Hematopoietic multipotent progenitor cell (in vitro differentiated cells): ENCODE measurements around the gene ARMCX6. TPM values are rescaled to one million over a fixed set of nuclear protein-coding genes. Genes with fewer than 3 reads are reported as not detected.
"Not testable (repeated sequence)": the region's sequence is repeated elsewhere in the genome, so short reads cannot be mapped to it uniquely, and the experiment has no call there.

Experiments
- DNase-seq, 3 donors: peaks; one replicate each; pipeline ENCODE4 v3.0.0-alpha.2; 2011 to 2015; ENCODE audit warnings: low read depth in 2 of 3, low spot score in 2 of 3
- small RNA-seq: library from RNA; depleted of rRNA; stranded (forward); fragments of <200 nt; gene quantifications from one replicate; pipeline ENCODE3, GENCODE V24; 2012
- total RNA-seq: library from RNA; depleted of rRNA; stranded (reverse); fragments of >200 nt; gene quantifications from one replicate; pipeline ENCODE4 v1.2.3, GENCODE V29; 2012

ARMCX6 gene
- 19.7 TPM for total RNA-seq

DNA sequence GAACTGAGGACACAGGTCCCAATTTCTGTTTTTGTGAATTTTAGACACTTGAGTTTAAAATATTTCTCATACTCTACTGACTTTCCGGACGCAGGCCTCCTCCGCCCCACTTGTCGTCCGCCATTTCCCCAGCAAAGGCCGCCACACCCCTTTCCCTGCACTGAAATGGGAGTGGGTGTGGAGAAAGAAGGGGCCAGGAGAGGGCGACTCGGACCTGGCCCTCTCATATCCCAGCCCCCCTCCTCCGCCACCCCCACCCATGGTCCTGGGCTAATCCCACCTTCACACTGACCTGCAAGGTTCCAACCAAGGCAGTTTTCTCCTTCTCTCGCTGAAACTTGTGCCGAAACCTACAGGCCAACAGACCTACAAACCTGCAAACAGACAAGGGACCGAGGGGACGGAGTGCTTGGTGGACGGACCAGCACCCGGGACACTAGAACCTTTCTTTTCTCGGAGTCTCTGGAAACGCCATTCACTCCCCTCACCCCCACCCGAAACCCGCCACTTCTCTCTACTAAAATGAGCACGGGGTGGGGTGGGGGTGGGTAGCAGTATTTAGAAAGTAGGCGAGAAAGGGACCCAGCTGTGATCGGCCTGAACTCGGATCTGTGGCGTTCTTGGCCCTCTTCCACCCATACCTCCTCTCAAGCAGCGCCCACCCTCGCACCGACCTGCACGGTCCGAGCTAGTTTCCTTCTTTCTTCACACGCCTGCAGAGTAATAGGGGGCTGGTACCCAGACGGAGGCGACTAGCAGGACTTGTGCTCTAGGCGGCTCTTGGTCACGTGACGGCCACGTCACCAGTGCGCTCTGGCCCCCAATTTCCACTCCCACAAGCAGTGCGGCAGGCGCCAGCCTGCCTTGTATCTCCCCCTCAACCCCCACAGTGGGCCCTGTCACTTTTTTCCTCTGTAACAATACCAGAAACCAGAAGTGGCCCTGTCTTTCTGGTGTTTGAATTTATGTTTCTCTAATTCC is at the start of gene ARMCX6:
Gene ARMCX6, minus strand, starts transcription at position 790 of the 981 bp plus-strand sequence. CDS start 1,380 bp downstream, outside the sequence.
- peak; percentile 47 to 90 (median 85) for DNase-seq

DNA sequence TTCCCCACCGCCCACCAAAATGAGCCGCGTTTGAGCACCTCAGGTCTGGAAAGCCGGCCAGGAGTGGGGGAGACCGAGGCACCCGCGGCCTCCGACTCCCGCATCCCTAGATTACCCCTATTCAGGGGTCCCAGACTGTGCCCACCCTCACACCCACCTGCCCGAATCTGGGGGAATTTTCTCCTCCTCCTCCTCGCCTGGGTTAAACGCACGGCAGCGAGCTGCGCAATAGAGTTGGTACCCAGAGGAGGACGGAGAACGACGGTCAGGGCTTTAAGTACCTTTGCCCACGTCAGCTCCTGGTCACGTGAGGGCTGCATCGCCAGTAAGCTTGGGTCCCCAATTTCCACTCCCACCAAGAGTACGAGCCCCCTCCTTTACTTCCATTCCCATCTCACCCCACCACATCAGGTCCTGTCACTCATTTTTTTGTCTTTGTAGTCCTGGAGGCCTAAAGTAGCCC is 41.8 kb upstream of the ARMCX6 start, which contains the start of gene ARMCX2:
Gene ARMCX2, minus strand, starts transcription at position 250 of the 463 bp plus-strand sequence. CDS start 2,262 bp downstream, outside the sequence.
- DNase-seq, result peak in 2 of 3 donors; percentile 51 to 60

- peak in 1 of 3 donors; percentile 53 for DNase-seq
Observed at GRCh38 chrX:101658661-101659491, 41.1 kb upstream of the ARMCX6 start.

GRCh38 chrX:101657495-101657894 is 39.7 kb upstream of the ARMCX6 start:
- no peak for DNase-seq

GRCh38 chrX:101656817-101657216 is 39.0 kb upstream of the ARMCX6 start:
- no peak for DNase-seq

GRCh38 chrX:101655534-101655933 is 37.7 kb upstream of the ARMCX6 start:
- DNase-seq, result peak in 1 of 3 donors; percentile 54

- not testable (repeated sequence) for DNase-seq
Observed at GRCh38 chrX:101647716-101648115, 29.9 kb upstream of the ARMCX6 start.

- DNase-seq, result no peak
Observed at GRCh38 chrX:101642093-101642492, 24.3 kb upstream of the ARMCX6 start.

DNA sequence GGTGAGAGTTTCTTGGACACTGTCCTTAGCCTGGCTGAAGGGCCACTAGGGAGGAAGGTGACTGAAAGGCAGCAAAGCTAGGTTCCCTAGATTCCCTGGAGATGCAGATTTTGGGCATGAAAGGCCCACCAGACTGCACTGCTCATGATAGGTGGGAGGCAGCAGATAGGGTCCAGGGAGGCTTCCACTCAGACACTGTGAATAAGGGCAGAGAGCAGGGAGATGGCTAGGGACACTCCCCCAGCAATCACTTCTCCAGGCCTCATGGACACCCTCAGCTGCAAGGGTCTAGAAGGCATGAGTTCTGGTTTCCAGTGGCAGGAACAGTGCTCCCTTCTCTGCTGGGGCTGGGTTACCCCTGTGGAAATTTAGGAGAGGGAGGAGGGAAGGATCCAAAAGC is 21.8 kb upstream of the ARMCX6 start:
- no peak for DNase-seq

DNA sequence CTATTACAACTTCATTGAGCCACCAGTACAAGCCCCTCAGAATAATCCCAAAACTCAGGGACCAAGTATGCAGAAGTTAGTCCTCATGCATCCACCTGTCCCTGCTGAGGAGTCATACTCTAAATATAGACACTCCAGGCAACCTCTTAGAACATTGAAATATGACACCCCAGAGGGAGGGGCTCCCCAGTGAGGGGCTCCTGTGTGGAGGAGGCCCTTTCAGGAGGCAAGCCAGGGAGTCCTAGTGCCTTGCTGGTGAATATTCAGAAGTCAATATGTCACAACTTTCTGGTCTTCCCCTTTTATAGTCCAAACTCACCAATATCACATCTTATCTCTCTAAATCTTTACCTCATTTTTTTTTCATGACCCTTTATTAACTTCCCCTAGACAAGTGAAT is 1.6 kb upstream of the ARMCX6 start:
- peak in 2 of 3 donors; percentile 36 to 42 for DNase-seq

GRCh38 chrX:101605728-101606127 is 12.1 kb downstream of the ARMCX6 start:
- DNase-seq, result no peak

- DNase-seq, result no peak
Observed at GRCh38 chrX:101605146-101605545, 12.7 kb downstream of the ARMCX6 start.

DNA sequence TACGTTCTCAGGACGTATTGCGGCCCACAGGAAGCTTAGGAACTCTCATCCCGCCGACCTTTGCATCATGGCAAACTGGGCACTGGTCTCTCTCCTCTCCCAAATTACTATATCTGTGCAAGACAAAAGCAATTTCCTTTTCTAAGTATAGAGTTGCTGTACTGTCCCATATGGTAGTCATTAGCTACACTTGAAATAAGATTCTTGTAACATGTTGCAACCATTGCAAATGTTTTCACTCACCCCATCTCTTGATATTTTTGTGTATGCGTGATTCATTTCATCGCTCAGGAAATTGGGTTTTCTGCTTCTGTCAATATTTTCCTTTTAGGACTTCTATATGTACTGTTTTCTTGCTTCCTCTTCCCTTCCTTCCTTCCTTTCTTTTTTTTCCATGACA is 15.7 kb downstream of the ARMCX6 start:
- no peak for DNase-seq

GRCh38 chrX:101599592-101599991 is 18.2 kb downstream of the ARMCX6 start:
- not testable (repeated sequence) for DNase-seq

DNA sequence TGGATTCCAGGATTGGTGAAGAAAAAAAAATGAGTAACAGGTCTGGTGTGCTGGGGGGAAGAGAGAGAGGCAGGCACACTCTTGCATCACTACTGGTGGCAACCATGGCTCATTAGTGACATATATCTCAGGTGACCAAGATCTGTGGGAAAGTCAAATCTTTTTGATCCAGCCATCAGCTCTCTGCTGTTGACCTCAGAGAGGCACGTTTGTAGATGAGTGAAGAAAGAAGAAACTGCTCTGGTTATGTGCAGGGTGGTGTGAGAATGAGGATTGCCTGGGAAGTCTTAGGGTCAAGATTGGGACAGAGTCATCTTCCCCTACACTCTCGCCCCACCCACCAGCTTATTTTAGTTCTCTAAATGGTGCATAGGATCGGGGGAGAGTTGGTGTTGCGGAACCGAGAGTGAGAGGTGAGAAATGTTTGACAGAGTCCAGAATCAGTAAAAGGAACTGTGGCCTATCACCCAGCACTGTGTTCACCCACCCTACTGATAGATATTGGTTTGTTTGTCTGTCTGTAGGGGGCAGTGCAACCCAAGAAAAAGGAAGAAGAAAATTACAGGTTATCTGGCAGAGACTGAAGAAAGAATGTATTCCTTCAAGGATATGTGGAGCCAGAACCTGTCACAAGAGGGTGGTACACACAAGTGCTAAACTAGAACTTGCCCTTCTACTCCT is 21.9 kb downstream of the ARMCX6 start:
- peak in 2 of 3 donors; percentile 67 to 86 for DNase-seq

Small RNA genes within 50 kb of the gene (small RNA-seq; reads per million reads assigned to genes)
- gene RNU6-30P, result 0.54 reads per million

Other genes with a start within 250 kb of the ARMCX6 start
- gene BTK, start 231.8 kb downstream of the ARMCX6 start, total RNA-seq, result 37.7 TPM
- 71.6 TPM for gene RPL36A, start 227.0 kb downstream of the ARMCX6 start, total RNA-seq
- gene GLA, start 210.1 kb downstream of the ARMCX6 start, total RNA-seq, result 32.3 TPM
- 29.9 TPM for gene HNRNPH2, start 209.8 kb downstream of the ARMCX6 start, total RNA-seq
- 2.2 TPM for gene ARMCX4, start 132.5 kb downstream of the ARMCX6 start, total RNA-seq
- 19.9 TPM for gene ARMCX1, start 67.5 kb downstream of the ARMCX6 start, total RNA-seq
- gene ARMCX3, start 5.2 kb upstream of the ARMCX6 start, total RNA-seq, result 28.0 TPM
- gene ARMCX2, start 41.9 kb upstream of the ARMCX6 start, total RNA-seq, result 16.2 TPM